Stomach (tissue), 4 donors: ENCODE measurements around the gene PPP4R2.

ENCODE experiments used
- POLR2A ChIP-seq, 4 donors: fragments of 450-650 bp; IDR thresholded peaks; one replicate each; pipeline ENCODE4 v1.6.1; 2016; ENCODE audit warnings: antibody characterized with exemption in 4 of 4, control low read depth in 2 of 4, mild to moderate bottlenecking in 1 of 4, moderate library complexity in 1 of 4
- POLR2AphosphoS5 ChIP-seq, 3 donors: sonication (generic); formaldehyde crosslinking; IDR thresholded peaks; one replicate each; pipeline ENCODE4 v1.6.1; 2016; ENCODE audit warnings: antibody characterized with exemption in 3 of 3
- TF ChIP-seq, protein P1 (sequence below), 7 experiments: fragments of 450-650 bp in 4 of 7; fragments of 200-600 bp in 3 of 7; sonication (generic) in 3 of 7; IDR thresholded peaks; one replicate each; pipeline ENCODE4 v1.5.1; 2016 to 2019; ENCODE audit warnings: antibody characterized with exemption in 7 of 7, control low read depth in 2 of 7, mild to moderate bottlenecking in 1 of 7

GRCh38 chr3:73094951-73095350, 98.3 kb downstream of the PPP4R2 start:
- TF ChIP-seq, protein P1, sequence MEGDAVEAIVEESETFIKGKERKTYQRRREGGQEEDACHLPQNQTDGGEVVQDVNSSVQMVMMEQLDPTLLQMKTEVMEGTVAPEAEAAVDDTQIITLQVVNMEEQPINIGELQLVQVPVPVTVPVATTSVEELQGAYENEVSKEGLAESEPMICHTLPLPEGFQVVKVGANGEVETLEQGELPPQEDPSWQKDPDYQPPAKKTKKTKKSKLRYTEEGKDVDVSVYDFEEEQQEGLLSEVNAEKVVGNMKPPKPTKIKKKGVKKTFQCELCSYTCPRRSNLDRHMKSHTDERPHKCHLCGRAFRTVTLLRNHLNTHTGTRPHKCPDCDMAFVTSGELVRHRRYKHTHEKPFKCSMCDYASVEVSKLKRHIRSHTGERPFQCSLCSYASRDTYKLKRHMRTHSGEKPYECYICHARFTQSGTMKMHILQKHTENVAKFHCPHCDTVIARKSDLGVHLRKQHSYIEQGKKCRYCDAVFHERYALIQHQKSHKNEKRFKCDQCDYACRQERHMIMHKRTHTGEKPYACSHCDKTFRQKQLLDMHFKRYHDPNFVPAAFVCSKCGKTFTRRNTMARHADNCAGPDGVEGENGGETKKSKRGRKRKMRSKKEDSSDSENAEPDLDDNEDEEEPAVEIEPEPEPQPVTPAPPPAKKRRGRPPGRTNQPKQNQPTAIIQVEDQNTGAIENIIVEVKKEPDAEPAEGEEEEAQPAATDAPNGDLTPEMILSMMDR (IDR thresholded peaks at IDR 0.05): no peak
- TF ChIP-seq POLR2A (IDR thresholded peaks at IDR 0.05) (no peak), POLR2AphosphoS5 (IDR thresholded peaks at IDR 0.05) (no peak)
